HG03280 (cell line): ENCODE data around the gene MTX1.

Source experiments
- ATAC-seq: cut with Tn5 transposase; IDR thresholded peaks from one replicate; pipeline ENCODE4 v1.9.1; 2021; ENCODE audit warnings: mild to moderate bottlenecking, moderate library complexity; ENCODE audit not compliant: unreplicated experiment

Gene MTX1

DNA sequence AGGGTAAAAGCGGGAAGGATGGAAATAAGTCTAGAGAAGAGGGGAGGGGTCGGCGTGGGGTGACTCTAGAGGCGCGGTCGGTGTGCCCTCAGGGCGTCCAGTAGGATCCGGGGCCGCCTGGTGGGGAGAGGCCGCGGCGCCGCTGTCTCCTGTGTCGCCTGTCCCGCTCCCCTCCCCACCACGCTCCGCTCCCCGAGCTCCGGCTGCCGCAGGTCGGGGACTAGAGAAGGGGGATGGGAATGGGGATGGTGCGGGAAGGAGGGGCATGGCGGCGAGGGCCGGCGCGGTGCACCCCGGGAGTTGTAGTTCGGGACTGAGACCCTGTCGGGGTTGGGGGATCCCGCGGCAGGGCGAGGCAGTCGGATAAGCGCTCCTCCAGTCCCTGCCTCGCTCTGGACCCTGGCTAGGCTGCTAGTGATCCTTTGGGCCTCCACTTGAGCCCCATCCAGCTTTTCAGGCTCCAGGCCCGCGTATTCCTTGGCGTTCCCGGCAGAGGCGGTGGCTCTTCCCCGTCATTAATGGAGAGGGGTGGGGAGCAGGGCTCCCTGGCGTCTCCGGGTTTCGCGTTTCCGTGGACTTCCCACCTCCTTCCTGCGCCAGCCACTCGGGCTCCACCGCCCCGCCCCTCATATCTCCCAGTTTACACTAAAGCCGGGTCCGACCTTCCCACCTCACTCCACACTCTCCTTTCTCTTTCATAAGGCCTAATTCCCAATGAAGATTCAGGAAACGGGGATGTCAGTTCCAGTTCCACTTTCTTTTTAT is 46.9 kb downstream of the MTX1 start, which contains the start of gene ENTREP3:
TSS of gene ENTREP3 (minus strand) at position 241 of the 765 bp plus-strand sequence. CDS start 606 bp downstream, outside the sequence.
- ATAC-seq = peak; percentile 53

GRCh38 chr1:155256058-155256852 is 47.8 kb downstream of the MTX1 start:
- no peak for ATAC-seq

DNA sequence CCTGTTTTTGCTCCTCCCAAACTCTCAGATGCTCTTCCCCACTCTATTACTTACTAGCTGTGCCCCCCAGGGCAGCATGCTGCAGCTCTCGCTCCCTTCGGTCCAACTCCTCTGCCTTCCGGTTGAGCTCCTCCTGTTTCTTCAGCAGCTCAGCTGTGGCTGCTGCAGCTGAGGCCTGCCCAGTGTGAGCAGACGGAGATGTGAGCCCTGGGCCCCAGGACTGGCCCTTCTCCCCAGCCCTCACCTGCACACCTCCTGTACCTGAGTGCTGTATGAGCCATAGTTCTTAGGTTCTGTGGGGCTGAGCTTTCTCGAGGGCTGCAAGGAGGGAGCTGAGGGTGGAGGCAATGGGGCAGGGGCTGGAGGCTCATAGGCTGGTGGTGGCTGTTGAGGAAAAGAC is 51.8 kb downstream of the MTX1 start:
- no peak for ATAC-seq

- no peak for ATAC-seq
Measured at GRCh38 chr1:155261493-155261851, 53.0 kb downstream of the MTX1 start.

DNA sequence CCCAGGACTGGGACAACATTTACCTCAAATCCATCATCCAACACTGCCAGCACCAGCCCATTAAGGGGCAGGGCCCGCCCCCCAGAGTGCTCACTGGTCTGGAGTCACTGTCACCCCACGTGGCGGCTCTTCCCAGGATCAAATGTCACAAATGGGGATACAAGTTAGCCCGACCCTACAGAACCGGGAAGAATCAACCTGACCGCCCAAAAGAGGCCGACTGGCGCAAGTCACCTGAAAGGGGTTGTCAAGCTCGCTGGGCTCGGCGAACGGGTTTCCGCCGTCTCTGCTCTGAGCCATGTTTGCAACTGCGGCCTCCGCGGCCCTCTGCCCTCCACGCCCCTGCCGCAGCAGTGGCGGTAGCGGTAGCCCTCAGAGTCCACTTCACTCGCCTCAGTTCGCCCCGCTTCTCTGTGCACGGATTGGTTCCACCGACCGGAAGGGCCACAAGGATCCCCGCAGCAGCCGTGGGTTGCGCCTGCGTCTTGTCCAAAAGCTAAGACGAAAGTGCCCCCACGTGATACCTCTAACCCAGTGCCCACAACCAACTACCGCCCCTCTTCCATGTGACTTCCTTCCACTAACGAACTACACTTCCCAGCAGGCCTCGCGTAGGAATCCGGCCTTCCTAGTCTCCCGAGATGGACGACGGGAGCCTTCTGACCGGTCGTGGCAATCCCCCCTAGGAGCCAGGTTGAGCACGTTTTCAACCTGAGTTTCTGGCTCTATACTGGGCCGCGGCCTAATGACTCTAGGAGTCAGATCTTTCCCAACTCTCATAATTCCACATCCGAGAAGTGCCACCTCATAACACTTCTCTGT is 53.6 kb downstream of the MTX1 start, which contains the start of gene SCAMP3:
TSS of gene SCAMP3 (minus strand) at position 509 of the 822 bp plus-strand sequence. CDS start at position 300, 209 bp downstream.
- peak; percentile 95 for ATAC-seq

- ATAC-seq = no peak
Measured at GRCh38 chr1:155263067-155263466, 54.6 kb downstream of the MTX1 start.
